Kidney tubule cell (primary cell): ENCODE results near the gene NEURL1B.
"Not testable (repeated sequence)": the region's sequence is repeated elsewhere in the genome, so short reads cannot be mapped to it uniquely, and the experiment has no call there.

Experiments
- DNase-seq: peaks from one replicate; pipeline ENCODE4 v3.0.0-alpha.2; 2018; ENCODE audit warnings: low spot score

The NEURL1B gene, protein sequence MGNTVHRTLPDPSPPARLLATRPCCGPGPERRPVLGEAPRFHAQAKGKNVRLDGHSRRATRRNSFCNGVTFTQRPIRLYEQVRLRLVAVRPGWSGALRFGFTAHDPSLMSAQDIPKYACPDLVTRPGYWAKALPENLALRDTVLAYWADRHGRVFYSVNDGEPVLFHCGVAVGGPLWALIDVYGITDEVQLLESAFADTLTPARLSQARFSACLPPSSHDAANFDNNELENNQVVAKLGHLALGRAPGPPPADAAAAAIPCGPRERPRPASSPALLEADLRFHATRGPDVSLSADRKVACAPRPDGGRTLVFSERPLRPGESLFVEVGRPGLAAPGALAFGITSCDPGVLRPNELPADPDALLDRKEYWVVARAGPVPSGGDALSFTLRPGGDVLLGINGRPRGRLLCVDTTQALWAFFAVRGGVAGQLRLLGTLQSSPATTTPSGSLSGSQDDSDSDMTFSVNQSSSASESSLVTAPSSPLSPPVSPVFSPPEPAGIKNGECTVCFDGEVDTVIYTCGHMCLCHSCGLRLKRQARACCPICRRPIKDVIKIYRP

DNA sequence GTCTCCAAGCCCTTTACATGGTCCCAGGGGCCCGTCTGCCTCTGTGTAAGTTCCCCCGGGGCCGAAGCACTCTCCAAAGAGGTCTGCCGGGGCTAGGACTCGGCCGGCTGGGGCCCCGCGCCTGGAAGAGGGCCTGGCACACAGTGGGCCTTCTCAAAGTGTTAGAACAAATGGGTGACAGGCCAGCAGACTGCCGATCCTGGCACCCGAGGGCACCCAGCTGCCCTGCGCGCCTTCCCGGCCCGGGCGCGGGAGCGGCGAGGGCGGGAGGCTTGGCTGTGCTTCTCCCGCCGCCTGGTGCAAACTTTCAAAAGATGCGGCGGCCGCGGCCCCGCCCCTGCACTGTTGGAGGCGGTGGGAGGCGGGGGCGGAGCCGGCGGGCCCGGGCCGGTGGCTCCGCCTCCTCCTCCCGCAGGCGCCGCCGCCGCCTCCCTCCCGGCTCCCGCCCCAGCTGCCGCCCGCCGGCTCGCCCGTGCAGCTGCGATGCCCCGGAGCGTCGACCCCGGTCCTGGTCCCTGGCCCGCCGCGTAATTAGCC lies at the start of gene NEURL1B:
Gene NEURL1B, plus strand, starts transcription at position 442 of the 537 bp plus-strand sequence. CDS start 144 bp downstream, outside the sequence.
- DNase-seq: peak; percentile 67

- DNase-seq: no peak
Observed at GRCh38 chr5:172591636-172592035, 49.4 kb upstream of the NEURL1B start.

- DNase-seq: no peak
Observed at GRCh38 chr5:172592881-172593280, 48.2 kb upstream of the NEURL1B start.

- no peak for DNase-seq
Observed at GRCh38 chr5:172593306-172593705, 47.8 kb upstream of the NEURL1B start.

- no peak for DNase-seq
Observed at GRCh38 chr5:172593721-172594235, 47.3 kb upstream of the NEURL1B start.

GRCh38 chr5:172594431-172594830 lies 46.6 kb upstream of the NEURL1B start:
- DNase-seq: no peak

DNA sequence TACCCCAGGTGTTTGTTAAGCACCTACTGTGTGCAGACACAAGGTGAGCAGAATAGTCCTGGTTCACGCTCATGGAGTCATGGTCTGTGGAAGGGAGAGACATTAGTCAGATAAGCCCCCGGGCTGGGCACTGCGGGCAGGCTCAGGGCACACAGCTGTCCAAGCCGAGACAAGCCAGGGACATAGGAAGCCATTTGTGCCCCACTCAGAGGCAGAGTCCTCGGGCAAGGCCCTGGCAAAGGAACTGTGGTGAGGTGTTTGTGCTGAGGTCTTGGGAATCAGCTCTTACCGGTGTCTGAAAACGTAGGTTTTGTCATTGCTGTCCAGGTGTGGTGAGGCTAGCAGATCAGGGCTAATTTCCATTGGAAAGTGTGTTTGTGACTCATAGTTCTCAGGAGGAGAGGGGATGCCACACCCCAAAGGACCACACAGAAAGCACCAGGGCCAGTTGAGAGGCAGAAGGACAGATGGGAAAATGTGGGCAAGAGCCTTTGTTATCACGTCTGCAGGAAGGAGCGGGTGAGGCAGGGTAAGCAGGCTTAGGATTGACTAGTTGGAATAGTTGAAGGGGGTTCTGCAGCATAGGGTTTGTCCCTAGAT lies 46.1 kb upstream of the NEURL1B start:
- no peak for DNase-seq

- DNase-seq: no peak
Observed at GRCh38 chr5:172595596-172596455, 45.2 kb upstream of the NEURL1B start.

GRCh38 chr5:172596638-172597231 lies 44.3 kb upstream of the NEURL1B start:
- DNase-seq: no peak

- DNase-seq: no peak
Observed at GRCh38 chr5:172597755-172598155, 43.3 kb upstream of the NEURL1B start.

DNA sequence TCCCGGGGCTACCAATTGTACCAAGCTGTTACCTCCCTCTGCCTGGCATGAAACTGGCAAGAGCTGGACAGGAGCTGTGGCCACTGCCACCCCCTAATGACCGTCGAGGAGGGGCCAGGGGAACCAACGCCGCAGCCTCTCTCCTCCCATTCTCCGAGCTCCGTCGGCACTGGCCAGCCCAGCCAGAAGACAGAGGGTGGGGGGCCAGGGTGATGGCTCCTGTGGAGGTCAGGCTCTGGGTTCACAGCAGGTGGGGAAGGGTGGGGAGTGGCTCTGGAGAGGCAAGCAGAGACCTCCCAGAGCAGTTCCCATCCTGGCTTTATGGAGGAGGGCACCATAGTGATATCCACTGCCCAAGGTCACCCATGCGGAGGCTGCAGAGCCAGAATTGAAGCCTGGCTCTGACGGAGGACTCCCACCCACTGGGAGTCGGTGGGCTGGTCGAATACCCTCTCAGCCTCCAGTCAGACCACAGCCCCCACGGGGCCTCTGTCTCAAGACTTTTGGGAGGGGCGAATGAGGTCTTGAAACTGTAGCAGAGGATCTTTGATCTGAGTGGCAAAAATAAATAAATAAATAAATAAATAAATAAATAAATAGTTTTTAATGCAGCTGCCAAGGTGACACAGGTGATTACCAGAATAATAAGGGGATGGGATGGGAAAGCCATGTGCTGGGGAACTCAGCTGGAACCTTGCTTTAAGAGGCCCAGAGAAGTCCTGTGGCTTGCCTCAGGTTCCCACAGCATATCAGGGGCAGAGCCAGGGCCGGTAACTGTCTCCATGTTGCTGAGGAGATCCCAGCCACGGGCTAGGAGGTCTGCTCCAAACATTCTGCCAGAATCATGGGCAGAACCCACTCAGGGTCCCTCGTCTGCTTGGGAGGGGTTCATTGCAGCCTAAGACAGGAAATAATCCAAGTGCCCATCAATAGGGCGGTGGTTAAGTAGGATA lies 42.5 kb upstream of the NEURL1B start:
- no peak for DNase-seq

DNA sequence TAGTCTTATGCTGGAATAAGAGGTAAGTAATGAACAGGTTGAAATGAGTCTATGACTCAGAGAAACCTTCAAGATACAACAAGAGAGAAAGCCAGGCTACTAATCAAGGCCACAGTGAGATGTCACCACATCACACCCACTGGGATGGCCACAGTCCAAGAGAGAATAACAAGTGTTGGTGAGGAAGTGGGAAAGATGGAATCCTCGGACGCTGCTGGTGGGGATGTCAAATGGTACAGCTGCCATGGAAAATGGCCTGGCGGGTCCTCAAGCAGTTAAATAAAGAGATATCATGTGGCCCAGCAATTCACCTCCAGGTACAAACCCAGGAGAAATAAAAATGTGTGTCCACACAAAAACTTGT lies 41.9 kb upstream of the NEURL1B start:
- no peak for DNase-seq

DNA sequence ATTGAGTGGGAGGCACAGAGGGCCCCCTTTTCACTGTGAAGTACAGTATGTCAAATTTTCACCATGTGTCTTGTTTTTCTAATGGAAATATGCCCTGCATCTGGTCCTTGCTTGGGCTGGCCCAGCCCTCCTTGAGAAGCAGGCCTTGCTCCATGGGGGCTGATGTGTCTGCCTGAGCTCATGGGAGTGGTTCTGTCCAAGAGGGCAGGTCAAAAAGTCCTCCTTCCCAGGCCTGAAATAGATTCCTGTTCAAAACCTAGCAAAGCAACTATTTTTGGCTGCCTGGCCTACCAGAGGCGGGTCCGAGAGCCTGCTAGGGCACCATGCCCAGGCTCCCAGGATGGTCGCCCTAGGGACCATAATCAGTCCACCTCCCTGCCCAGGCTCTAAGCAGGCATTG lies 40.5 kb upstream of the NEURL1B start:
- DNase-seq: no peak

DNA sequence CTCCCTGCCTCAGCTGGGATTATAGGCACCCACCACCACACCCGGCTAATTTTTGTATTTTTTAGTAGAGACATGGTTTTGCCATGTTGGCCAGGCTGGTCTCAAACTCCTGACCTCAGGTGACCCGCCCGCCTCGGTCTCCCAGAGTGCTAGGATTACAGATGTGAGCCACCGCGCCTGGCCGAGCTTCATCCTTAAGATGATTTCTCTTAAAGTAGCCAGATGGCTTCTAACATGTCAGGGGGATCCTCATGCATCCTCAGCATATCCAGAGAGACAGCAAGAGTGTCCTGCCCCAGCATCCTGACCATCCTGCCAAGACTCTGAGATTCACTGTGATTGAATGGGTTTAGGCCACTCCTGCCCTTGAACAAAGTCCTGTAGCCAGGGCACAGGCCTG lies 39.5 kb upstream of the NEURL1B start:
- DNase-seq: not testable (repeated sequence)

DNA sequence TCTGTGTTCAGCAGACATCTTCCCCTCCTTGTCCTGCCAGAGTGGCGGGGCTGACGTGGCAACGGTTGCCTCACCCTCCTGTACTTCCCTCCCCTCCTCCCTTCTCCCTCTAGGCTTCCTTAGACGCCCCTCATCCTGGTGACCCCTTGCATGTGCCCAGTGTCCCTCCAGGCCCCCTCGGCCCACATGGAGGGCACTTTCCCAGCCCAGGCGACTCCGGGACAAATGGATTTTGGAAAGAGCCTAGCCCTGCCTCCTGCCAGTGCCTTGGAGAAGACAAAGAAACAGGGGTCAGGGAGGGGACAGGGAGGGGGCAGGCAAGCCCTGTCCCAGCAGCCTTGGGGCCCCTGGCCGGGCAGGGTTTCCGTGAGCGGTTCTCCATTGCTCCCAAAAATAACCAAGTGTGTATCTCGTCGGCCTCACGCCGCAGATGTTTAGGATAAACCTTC lies 38.3 kb upstream of the NEURL1B start:
- DNase-seq: no peak

GRCh38 chr5:172603251-172603806 lies 37.7 kb upstream of the NEURL1B start:
- DNase-seq: no peak

GRCh38 chr5:172605466-172605865 lies 35.6 kb upstream of the NEURL1B start:
- no peak for DNase-seq

DNA sequence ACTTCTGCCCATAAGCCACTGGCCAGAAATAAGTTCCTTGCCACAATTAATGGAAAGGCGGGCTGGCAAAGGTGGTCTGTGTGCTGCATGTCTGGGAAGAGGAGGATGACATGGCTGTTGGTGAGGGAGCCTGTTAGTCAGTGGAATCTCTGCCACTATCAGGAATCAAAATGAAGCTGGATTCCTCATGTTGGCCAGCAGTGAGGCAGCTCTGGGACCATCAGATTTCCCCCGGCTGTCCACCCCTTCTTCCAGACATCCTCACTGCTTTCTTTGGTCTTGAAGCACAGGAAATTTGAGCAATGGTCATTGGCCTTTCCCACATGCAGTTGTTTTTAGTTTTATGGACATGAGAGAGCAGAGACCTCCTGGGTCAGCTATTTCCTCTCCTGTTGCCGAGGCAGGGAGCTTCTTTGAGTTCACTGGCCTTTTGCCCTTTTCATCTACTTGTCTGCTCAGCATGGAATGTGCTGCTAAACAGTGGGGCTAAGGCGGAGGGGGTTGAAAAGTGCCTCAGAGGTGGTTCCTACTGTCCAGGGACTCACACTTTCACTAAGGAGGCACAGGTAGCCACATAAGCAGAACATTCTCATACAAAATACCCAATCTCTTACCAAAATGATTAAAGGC lies 34.8 kb upstream of the NEURL1B start:
- DNase-seq: no peak

DNA sequence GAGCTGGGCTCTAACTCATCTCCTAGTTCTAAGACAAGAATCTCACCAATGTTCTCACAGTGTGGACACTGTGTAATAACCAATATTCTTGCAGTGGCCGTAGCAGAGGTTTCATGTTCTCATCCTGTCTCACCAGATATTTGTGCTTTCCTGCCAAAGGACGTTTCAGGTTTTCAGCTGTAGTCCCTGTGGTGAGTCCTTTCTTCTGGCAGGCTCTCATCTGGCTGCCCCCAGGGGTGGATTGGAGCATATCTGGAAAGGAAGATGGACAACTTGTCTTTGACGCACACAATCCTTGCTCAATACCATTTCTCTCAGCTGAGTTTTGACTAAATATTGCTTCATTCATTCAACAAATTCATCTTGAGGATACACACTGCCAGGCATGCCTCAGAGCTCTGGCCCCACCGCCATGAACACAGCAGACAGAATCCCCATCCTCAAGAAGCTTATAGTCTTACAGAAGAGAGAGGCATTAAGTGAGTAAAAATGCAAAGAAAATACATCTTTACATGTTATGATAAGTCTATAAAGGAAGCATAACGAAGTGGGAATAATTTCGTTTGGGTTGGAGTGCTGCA lies 33.8 kb upstream of the NEURL1B start:
- DNase-seq: no peak
